Right lobe of liver (tissue), 4 donors: ENCODE data around the gene GET3.

ENCODE experiments used
- CTCF ChIP-seq, 4 donors: fragments of 200-600 bp in 3 of 4; fragments of 450-650 bp in 1 of 4; IDR thresholded peaks; one replicate each; pipeline versions ENCODE4 v1.5.1 to v1.8.0; 2016 to 2022; ENCODE audit warnings: antibody characterized with exemption in 4 of 4, mild to moderate bottlenecking in 2 of 4
- POLR2A ChIP-seq: fragments of 450-650 bp; IDR thresholded peaks from one replicate; pipeline ENCODE4 v1.6.1; 2017; ENCODE audit warnings: antibody characterized with exemption, mild to moderate bottlenecking
- donor health status: DM: no; HTN: no; CAD: no.
- donor health status: DM: no; HTN: no; CAD: no.
- donor health status: DM: no; HTN: yes; CAD: no.

GRCh38 chr19:12794971-12795381, 57.7 kb downstream of the GET3 start:
- TF ChIP-seq CTCF (IDR thresholded peaks at IDR 0.05), result no peak
- TF ChIP-seq POLR2A, result no peak
